IPS-15b (cell line): ENCODE measurements around the gene SLC13A3.

Source experiments
- H3K27me3 ChIP-seq: one replicate; pipeline ENCODE4 v1.6.1; 2013; ENCODE audit warnings: low read length; ENCODE audit not compliant: control insufficient read depth, insufficient read depth
- H3K36me3 ChIP-seq: one replicate; pipeline ENCODE4 v1.6.1; 2013; ENCODE audit warnings: low read length; ENCODE audit not compliant: control insufficient read depth, insufficient read depth
- H3K4me1 ChIP-seq: one replicate; pipeline ENCODE4 v1.6.1; 2013; ENCODE audit warnings: mild to moderate bottlenecking, low read length; ENCODE audit not compliant: control insufficient read depth, insufficient read depth
- H3K4me3 ChIP-seq: one replicate; pipeline ENCODE4 v1.5.1; 2013; ENCODE audit warnings: low read depth, low read length
- H3K9ac ChIP-seq: one replicate; pipeline ENCODE4 v1.6.1; 2013; ENCODE audit warnings: low read depth, mild to moderate bottlenecking, low read length
- H3K9me3 ChIP-seq: one replicate; pipeline ENCODE4 v1.6.1; 2013; ENCODE audit warnings: mild to moderate bottlenecking, low read length; ENCODE audit not compliant: control insufficient read depth, insufficient read depth

SLC13A3 gene

GRCh38 chr20:46554828-46555227 lies 96.4 kb downstream of the SLC13A3 start:
- no peak overlapping the region for H3K4me3 ChIP-seq
- H3K36me3 ChIP-seq, result no peaks in the 10 kb centered on the region
- H3K9ac ChIP-seq, result no peak overlapping the region
- H3K4me1 ChIP-seq, result peaks cover 18% of the 10 kb centered on the region
- H3K9me3 ChIP-seq, result no peaks in the 10 kb centered on the region
- no peaks in the 10 kb centered on the region for H3K27me3 ChIP-seq

DNA sequence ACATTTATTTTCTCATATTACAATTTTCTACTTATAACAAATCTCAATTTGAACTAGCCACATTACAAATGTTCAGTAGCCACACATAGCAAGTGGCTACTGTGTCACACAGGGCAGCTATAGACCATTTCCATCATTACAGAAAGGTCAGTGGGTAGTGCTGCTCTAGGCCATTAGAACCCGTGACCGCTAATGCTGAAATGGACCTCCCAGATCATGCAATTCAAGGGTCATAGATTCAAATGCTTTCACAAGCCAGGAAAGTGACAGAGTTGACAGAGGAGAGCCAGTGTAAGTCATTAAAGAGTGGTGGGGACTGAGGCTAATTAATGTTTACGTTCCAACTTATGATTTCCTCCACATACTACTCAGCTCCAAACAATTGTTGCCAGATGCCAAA lies 97.3 kb downstream of the SLC13A3 start:
- H3K27me3 ChIP-seq, result no peaks in the 10 kb centered on the region
- no peak overlapping the region for H3K9ac ChIP-seq
- H3K4me1 ChIP-seq, result peaks cover 18% of the 10 kb centered on the region
- H3K36me3 ChIP-seq, result no peaks in the 10 kb centered on the region
- H3K9me3 ChIP-seq, result no peaks in the 10 kb centered on the region
- no peak overlapping the region for H3K4me3 ChIP-seq

DNA sequence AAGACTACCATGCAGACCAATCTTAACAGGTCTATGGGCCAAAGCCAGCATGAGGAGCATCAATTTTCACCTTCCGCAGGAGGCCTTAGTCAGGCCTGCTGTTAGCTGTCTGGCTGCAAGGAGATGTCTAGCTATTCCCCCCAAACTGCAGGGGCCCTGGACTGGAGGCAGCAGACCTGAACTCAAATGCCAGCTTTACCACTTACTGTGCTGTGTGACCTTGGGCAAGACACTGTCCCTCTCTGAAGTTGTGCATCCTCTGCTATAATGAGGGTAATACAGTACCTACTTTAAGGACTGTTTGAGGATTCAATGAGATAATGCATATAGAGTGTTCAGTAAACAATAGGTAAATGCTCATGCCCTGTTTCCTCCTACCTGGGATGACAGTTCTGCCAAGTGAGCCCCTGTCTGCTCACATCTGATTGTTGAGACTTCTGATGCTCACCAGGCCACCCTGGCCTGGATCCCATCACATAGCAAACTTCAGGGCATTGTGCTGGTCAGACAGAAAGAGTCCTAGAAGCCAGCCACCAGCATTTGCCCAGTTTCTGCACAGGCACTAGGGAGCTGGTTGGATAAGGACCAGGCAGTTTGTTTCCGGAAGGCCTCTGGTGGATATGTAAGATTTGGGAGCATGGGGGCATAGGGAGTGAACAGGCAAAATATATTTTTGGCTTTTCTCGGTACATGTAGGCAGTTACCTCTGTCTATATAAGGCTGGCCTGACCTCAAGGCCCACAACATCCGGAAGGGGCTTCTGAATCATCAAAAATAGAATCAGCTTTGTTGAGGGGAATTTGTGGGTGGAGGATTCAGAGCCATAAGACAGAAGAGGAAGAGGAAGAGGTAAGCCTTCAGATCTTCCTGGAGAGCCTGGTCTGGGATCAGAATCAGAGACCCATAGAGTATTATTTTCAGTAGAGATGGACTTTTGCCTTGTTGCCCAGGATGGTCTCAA lies 98.5 kb downstream of the SLC13A3 start:
- no peaks in the 10 kb centered on the region for H3K27me3 ChIP-seq
- peaks cover 15% of the 10 kb centered on the region for H3K4me1 ChIP-seq

DNA sequence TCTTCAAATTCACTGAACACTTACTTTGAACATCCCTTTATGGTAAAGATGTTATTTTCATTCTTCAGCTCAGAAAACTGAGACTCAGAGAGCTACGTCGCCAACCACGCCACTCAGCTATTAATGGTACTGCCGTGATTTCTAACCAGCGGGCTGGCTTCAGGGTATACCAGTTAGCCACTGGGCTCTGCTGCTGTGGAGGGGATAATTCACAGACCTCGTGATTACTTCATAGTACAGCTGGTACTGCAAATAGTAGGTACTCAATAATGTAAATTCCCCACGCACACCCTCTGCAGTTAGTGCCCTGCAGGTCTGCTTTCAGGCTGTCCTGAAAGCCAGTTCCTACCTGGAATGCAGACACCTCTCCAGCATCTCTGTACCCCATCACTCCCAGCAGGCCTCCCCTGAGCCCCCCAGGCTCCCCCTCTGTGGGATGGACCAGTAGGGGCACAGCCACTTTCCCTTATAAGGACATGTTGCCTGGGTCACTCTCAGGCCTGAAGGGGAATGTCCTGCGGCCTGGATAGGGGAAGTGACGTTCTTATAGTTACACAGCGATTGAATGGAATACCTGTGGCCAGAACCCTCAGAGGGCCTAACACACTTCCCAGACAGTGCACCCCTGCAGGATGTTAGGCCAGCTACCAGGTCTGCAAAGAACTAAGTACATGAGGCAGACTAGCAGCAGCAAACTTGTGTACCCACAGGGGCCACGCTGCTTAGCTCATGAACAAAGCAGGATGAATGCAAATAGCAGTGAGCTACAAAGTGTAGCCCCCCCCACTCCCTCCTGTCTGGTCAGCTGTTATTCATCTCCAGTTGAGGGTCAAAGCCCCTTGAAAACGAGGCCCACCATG lies 99.5 kb downstream of the SLC13A3 start:
- no peak overlapping the region for H3K4me3 ChIP-seq
- no peaks in the 10 kb centered on the region for H3K36me3 ChIP-seq
- no peaks in the 10 kb centered on the region for H3K27me3 ChIP-seq
- H3K4me1 ChIP-seq, result peaks cover 15% of the 10 kb centered on the region
- no peak overlapping the region for H3K9ac ChIP-seq
- H3K9me3 ChIP-seq, result no peaks in the 10 kb centered on the region

More for the DNA sequence above, 98.5 kb downstream of the SLC13A3 start:
- Histone ChIP-seq H3K4me3 (no peak overlapping the region), H3K9me3 (no peaks in the 10 kb centered on the region), H3K36me3 (no peaks in the 10 kb centered on the region), H3K9ac (no peak overlapping the region)

DNA sequence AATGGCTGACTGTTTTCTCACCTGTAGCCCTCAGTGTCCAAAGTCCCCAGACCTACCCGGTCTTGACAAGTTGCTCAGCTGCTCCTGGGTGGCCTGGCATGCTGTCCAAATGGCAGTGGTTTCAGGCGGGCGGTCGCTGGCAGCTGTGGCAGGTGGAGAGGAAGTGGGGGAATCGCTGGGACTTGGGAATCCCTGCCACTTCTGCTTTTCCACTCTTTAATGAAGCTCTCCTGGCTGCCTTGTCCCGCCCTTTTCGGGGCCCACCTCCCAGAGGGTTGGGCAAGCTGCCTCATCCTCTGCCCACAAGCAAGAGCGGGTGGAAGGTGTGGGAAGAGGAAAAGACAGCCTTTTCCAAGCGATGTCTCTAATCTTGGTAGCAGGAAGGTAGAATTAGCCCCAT lies 100.8 kb downstream of the SLC13A3 start, which contains the start of gene OCSTAMP:
TSS of gene OCSTAMP (minus strand) at position 194 of the 400 bp plus-strand sequence. CDS start at position 100, 94 bp downstream.
- H3K4me1 ChIP-seq, result peaks cover 15% of the 10 kb centered on the region
- H3K36me3 ChIP-seq, result no peaks in the 10 kb centered on the region
- no peaks in the 10 kb centered on the region for H3K27me3 ChIP-seq
- H3K9me3 ChIP-seq, result no peaks in the 10 kb centered on the region
- no peak within 1 kb of the TSS for H3K9ac ChIP-seq
- no peak within 1 kb of the TSS for H3K4me3 ChIP-seq

DNA sequence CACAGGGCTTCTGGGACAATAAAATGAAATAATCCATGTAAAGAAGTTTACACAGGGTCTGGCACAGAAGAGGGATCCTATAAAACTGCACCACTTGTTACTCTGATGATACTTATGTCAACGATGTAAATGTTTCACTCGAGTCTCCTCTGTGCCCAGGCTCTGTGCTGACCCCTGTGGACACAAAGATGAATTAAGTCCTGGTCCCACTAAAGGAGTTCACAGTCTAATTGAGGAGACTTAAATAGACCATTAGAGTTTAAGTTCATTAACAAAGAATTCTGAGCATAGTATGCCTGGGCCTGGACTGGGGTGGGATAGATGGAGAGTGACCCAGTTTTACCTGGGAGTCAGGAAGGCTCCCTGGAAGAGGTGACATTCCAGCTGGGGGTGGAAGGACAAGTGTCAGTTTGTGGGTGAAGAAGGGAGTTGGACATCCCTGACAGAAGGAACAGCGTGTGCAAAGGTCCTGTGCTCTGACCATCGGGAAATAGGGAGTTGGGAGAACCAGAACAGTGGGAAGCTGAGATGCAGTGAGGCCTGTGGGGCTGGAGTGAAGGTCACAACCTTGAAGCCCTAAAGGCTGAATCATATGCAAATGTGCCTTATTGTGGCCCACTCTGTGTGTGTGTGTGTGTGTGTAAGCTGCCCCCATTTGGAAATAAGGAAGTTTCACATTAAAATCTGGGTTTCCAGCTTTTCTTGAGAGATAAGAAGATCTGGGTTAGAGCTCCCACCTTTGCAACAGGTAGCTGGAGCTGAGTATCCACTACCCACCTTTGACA lies 101.9 kb downstream of the SLC13A3 start:
- Histone ChIP-seq H3K4me3 (no peak overlapping the region), H3K36me3 (no peaks in the 10 kb centered on the region), H3K4me1 (peaks cover 9% of the 10 kb centered on the region), H3K9me3 (no peaks in the 10 kb centered on the region), H3K27me3 (no peaks in the 10 kb centered on the region), H3K9ac (no peak overlapping the region)

- H3K9ac ChIP-seq, result no peak overlapping the region
- H3K4me1 ChIP-seq, result peaks cover 9% of the 10 kb centered on the region
- H3K36me3 ChIP-seq, result no peaks in the 10 kb centered on the region
- H3K4me3 ChIP-seq, result no peak overlapping the region
- H3K9me3 ChIP-seq, result no peaks in the 10 kb centered on the region
- H3K27me3 ChIP-seq, result no peaks in the 10 kb centered on the region
Observed at GRCh38 chr20:46548688-46549087, 102.6 kb downstream of the SLC13A3 start.

DNA sequence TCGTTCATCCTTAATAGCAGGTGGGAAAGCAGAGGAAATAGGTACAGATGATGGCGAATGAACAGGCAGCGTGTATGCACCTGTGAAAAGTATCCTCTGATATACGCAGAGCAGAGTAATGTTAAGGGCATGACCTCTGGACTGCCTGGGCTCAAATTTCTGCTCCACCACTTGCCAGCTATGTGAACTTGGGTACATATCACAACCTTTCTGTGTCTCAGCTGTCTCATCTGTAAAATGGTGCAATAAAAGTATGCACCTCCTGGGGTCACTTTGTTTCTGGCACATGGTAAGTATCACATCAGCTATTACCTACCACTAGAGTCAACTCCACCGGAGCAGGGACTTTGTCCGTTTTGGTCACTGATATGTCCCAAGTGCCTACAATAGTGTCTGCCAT lies 103.3 kb downstream of the SLC13A3 start:
- Histone ChIP-seq H3K4me3 (no peak overlapping the region), H3K9ac (no peak overlapping the region), H3K36me3 (no peaks in the 10 kb centered on the region), H3K4me1 (peaks cover 9% of the 10 kb centered on the region), H3K9me3 (no peaks in the 10 kb centered on the region), H3K27me3 (no peaks in the 10 kb centered on the region)

DNA sequence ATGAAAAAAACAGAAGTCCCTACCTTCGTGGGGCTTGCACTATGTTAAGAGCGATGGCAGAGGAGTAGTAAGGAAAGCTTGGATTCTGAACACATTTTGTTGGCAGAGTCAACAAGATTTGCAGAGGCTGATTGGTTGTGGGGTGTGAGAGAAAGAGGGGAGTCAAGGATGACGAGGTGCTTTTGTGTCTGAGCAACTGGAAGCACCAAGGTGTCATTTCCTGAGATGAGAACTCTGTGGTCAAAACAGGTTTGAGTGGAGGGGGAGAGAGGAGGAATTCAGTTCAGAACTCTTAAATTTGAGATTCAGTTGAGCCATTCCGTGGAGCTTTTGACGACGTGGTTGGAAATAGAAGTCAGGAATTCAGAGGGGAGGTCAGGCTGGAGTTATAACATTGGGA lies 104.3 kb downstream of the SLC13A3 start:
- no peaks in the 10 kb centered on the region for H3K27me3 ChIP-seq
- H3K9ac ChIP-seq, result no peak overlapping the region
- no peaks in the 10 kb centered on the region for H3K9me3 ChIP-seq
- H3K4me3 ChIP-seq, result no peak overlapping the region
- peaks cover 4% of the 10 kb centered on the region for H3K4me1 ChIP-seq
- no peaks in the 10 kb centered on the region for H3K36me3 ChIP-seq

DNA sequence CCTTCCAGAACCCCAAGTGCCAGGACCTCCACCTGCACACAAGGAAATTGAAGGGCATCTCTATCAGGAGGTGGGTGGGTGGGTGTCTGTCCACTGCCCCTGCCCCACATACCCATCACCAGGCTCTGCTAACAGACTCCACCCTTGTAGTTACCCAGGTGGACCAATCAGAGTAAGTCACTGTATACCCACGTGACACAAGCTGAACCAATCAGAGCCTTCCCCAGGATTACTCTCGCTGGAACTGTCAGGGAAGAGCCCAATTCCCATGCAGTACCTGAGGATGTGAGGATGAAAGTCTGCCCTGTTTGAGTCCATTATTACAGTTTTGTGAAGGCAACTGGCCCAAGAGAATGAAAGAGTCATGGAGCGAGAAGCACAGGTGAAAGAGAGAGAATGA lies 105.0 kb downstream of the SLC13A3 start:
- H3K4me3 ChIP-seq, result no peak overlapping the region
- H3K36me3 ChIP-seq, result no peaks in the 10 kb centered on the region
- H3K4me1 ChIP-seq, result no peaks in the 10 kb centered on the region
- no peaks in the 10 kb centered on the region for H3K27me3 ChIP-seq
- H3K9ac ChIP-seq, result no peak overlapping the region
- H3K9me3 ChIP-seq, result no peaks in the 10 kb centered on the region

GRCh38 chr20:46545827-46546138 lies 105.5 kb downstream of the SLC13A3 start:
- no peaks in the 10 kb centered on the region for H3K9me3 ChIP-seq
- no peaks in the 10 kb centered on the region for H3K27me3 ChIP-seq
- no peaks in the 10 kb centered on the region for H3K4me1 ChIP-seq
- H3K36me3 ChIP-seq, result no peaks in the 10 kb centered on the region
- H3K9ac ChIP-seq, result no peak overlapping the region
- no peak overlapping the region for H3K4me3 ChIP-seq
